IPS-18c (cell line): ENCODE results near the gene RNASE13.
A peak's percentile ranks its signal among the peaks of the same experiment; 100 is the strongest.

Experiments used
- H3K4me3 ChIP-seq: 2 replicates; pipeline ENCODE4 v1.7.0; 2013; ENCODE audit warnings: low read depth, mild to moderate bottlenecking, low read length, moderate library complexity; ENCODE audit not compliant: insufficient read depth
- H3K9me3 ChIP-seq: one replicate; pipeline ENCODE4 v1.6.1; 2013; ENCODE audit warnings: mild to moderate bottlenecking, low read length, moderate library complexity; ENCODE audit not compliant: control insufficient read depth, insufficient read depth

The RNASE13 gene

GRCh38 chr14:21032326-21033132, 2.1 kb downstream of the RNASE13 start:
- H3K4me3 ChIP-seq: no peak overlapping the region
- no peaks in the 10 kb centered on the region for H3K9me3 ChIP-seq

DNA sequence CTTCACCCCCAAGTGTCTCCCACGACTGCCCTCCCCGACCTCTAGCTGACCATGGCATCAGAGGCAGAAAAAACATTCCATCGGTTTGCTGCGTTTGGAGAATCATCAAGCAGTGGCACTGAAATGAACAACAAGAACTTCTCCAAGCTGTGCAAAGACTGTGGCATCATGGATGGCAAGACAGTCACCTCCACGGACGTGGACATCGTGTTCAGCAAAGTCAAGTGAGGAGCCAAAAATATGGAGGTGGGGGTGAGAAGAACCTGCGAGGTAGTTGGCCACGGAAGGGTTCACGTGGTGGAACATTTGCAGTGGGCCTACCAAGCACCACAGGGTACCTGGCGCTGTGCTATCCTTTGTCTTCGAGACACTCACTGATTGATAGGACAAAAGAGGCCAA, 4.1 kb downstream of the RNASE13 start:
- H3K9me3 ChIP-seq: no peaks in the 10 kb centered on the region
- H3K4me3 ChIP-seq: no peak overlapping the region

DNA sequence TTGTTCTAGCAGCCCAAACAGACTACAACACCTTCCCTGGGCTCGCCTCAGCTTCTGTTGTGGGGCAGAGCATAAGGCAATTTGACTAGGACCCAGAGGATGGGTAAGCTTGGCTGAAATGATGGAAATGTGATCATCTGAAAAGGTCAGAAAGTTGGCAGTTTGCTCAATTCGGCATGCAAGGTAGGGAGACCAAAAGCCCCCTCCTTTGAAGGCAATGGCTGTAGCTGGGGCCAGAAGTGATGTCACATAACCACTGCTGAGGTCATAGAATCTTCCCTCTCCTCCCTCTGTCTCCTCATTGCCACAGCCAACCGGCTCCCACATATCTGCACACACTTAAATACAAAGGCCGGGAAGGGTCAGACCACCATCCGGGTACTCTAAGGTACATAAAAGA, 4.7 kb downstream of the RNASE13 start, which contains the start of gene TPPP2:
TPPP2 (plus strand) TSS at position 301 of the 400 bp plus-strand sequence. CDS start 365 bp downstream, outside the sequence.
- H3K9me3 ChIP-seq: no peaks in the 10 kb centered on the region
- no peak within 1 kb of the TSS for H3K4me3 ChIP-seq

- no peaks in the 10 kb centered on the region for H3K9me3 ChIP-seq
- H3K4me3 ChIP-seq: no peak overlapping the region
Observed at GRCh38 chr14:21026988-21027315, 7.7 kb downstream of the RNASE13 start.

DNA sequence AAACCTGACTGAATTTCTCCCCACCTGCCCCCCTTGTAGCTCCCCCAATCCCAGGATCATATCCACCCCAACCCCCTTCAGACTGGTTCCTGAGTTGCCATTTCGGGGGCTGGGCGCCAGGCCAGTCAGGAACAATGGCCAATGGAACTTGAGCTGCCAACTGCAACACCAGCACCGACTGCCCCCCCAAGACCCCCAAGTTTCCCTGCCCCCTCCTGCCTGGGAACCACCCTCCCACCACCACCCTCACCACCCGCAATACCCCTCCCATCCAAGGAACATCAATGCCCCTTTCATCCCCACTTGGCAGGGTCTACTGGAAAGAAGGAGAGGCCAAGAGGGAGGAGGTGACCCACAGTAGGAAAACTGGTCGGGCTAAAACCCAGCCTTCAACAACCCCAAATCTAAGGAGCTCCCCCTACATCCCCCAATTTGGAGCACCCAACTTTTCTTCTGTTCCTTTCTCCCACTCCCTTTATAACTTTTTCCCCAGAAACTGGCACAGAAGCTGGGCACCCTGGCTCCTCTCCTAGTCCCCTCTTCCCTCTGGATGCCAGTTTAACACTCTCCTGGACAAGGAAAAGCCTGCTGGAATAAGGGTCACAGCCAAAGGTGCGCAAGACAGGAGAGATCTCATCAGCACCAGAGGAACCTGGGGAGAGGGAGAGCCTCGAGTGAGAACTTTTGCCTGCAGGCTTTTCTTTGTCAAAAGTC, 8.2 kb downstream of the RNASE13 start:
- no peaks in the 10 kb centered on the region for H3K9me3 ChIP-seq
- H3K4me3 ChIP-seq: peak overlapping the region; percentile 43; the same call in 1 of the 2 replicates

DNA sequence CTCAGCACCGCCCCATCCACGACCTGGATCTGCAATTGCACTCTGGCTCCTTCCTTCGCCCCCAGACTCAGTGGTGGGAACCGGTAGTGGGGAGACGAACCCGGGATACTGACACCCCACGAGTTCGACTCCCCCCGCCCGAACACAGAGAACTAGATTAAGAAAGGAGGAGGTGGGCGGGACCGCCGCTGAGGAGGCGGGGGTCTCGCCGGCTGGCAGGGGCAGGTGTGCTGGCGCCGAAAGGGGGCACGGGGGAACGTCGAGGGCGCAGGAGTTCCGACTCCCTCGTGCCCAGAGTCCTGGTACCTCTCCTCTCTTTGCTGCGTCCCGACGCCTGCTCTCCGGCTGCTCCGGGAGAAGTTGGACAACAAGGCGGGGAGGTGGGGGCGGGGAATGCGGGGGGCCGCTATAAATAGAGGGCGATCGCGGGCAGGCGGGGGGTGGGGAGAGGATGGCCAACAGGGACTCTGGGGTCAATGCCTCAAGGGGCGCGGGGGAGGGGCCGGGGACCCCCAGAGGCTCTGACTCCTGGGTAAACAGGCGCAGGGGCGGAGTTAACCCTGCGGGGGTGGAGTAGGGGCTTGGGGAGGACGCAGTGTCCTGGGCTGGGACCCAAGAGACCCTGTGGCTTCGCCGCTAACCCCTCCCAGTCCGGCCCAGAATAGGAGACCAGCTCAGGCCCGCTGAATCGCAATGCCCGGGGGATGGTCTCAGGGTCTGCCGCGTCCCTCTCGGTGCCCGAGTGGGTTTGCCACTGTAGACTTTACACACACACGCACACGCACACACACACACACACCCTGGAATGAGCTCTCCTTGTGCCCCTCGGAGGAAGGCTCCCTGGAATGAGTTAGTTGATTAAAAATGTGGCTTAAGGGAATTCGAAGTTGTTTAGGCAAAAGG, 9.0 kb downstream of the RNASE13 start:
- peak overlapping the region; percentile 71 for H3K4me3 ChIP-seq
- H3K9me3 ChIP-seq: no peaks in the 10 kb centered on the region

DNA sequence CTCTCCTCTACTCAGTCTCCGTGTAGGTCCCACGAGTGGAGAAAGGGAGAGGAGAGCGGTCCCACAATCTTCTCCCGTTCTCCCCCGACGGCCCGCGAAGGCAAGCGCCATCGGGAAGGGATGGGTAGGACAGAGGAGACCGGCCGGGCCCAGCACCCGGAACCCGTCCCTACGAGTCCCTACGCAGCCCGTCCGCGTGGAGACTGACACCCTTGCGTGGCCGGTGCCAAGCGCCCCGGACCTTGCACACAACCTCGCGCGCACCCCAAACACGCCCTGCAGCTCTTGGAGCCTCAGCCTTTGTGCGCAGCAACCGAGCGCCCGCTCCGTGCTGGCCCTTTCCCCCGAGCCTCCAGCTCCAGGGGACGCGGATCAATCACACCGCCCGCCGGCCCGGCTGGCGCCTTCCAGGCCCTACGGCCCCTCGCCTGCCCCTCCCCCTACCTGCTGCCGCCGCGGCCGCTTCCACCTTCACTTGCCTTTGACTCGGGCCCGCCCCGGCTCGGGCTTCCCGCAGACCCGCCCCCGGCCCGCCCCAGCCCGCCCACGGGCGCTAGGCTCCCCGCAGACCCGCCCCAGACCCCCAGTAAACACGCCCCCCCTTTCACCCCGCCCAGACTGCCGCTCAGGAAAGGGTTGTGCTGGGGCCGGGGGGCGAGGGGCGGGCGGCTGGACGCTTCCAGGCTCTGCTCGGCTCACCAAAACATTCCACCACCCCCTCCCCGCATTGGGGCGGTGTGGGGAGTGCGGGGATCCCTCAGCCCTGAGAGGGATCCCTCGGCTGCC, 9.8 kb downstream of the RNASE13 start, which contains the start of gene NDRG2:
NDRG2 (minus strand) TSS at position 477 of the 786 bp plus-strand sequence. CDS start 1,746 bp downstream, outside the sequence.
- H3K9me3 ChIP-seq: no peaks in the 10 kb centered on the region
- peak within 1 kb of the TSS; percentile 74 for H3K4me3 ChIP-seq

- peak overlapping the region; percentile 74 for H3K4me3 ChIP-seq
- H3K9me3 ChIP-seq: no peaks in the 10 kb centered on the region
Observed at GRCh38 chr14:21023817-21024584, 10.6 kb downstream of the RNASE13 start.

- H3K4me3 ChIP-seq: no peak overlapping the region
- H3K9me3 ChIP-seq: no peaks in the 10 kb centered on the region
Observed at GRCh38 chr14:21023174-21023573, 11.4 kb downstream of the RNASE13 start.

GRCh38 chr14:21022686-21023085, 11.9 kb downstream of the RNASE13 start:
- Histone ChIP-seq H3K9me3 (no peaks in the 10 kb centered on the region), H3K4me3 (no peak overlapping the region)

GRCh38 chr14:21020977-21021545, 13.5 kb downstream of the RNASE13 start:
- H3K4me3 ChIP-seq: no peak overlapping the region

GRCh38 chr14:21019366-21019765, 15.2 kb downstream of the RNASE13 start:
- no peak overlapping the region for H3K4me3 ChIP-seq
- H3K9me3 ChIP-seq: no peaks in the 10 kb centered on the region

More at GRCh38 chr14:21020977-21021545, 13.5 kb downstream of the RNASE13 start:
- H3K9me3 ChIP-seq: no peaks in the 10 kb centered on the region

GRCh38 chr14:21018781-21019180, 15.8 kb downstream of the RNASE13 start:
- H3K4me3 ChIP-seq: no peak overlapping the region
- H3K9me3 ChIP-seq: no peaks in the 10 kb centered on the region

DNA sequence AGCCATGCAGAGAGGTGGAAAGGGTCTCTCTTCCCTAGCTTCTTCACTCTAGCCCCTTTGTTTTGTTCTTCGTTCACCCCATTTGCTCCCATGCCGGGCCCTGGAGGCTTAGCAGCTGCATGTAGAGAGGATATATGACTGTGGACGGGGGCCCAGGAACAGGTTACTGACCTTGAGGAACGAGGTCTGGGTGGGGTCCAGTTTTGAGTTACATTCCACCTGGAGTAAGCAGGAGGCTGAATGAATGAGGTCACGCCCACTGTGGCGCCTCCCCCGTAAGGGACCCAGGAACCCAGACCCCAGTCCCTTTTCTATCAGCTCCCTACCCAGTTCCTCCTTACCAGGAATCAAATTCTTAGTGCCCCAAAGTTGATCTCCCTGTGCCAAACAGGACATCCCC, 16.3 kb downstream of the RNASE13 start:
- H3K4me3 ChIP-seq: no peak overlapping the region
- H3K9me3 ChIP-seq: no peaks in the 10 kb centered on the region

- H3K9me3 ChIP-seq: no peaks in the 10 kb centered on the region
- H3K4me3 ChIP-seq: no peak overlapping the region
Observed at GRCh38 chr14:21017528-21018245, 16.9 kb downstream of the RNASE13 start.
